Uterus (tissue), 4 donors: ENCODE data around the gene RCHY1. TPM values are rescaled to one million over a fixed set of nuclear protein-coding genes. Genes with fewer than 3 reads are reported as not detected.
"Not testable (repeated sequence)": the region's sequence is repeated elsewhere in the genome, so short reads cannot be mapped to it uniquely, and the experiment has no call there.

Source experiments
- DNase-seq, 2 donors: peaks; one replicate each; pipeline ENCODE4 v3.0.0-alpha.2; 2019 to 2020
- H3K27ac ChIP-seq, 2 donors: fragments of 200-600 bp; sonication (generic); 1 replicate in 1 of 2; 2 replicates in 1 of 2; pipeline ENCODE4 v1.5.1; 2016 to 2018
- H3K27me3 ChIP-seq, 2 donors: fragments of 200-600 bp; sonication (generic); one replicate each; pipeline ENCODE4 v1.5.1; 2018 to 2019; ENCODE audit warnings: control low read depth in 1 of 2
- H3K36me3 ChIP-seq, 2 donors: fragments of 200-600 bp; sonication (generic); one replicate each; pipeline ENCODE4 v1.5.1; 2019; ENCODE audit warnings: control low read depth in 1 of 2
- H3K4me1 ChIP-seq, 2 donors: fragments of 200-600 bp; sonication (generic); one replicate each; pipeline ENCODE4 v1.5.1; 2018 to 2019; ENCODE audit warnings: control low read depth in 1 of 2
- H3K4me3 ChIP-seq, 2 donors: fragments of 200-600 bp; sonication (generic); 1 replicate in 1 of 2; 2 replicates in 1 of 2; pipeline ENCODE4 v1.5.1; 2018 to 2019; ENCODE audit warnings: mild to moderate bottlenecking in 1 of 2
- H3K9me3 ChIP-seq, 2 donors: fragments of 200-600 bp; sonication (generic); one replicate each; pipeline ENCODE4 v1.5.1; 2019; ENCODE audit warnings: control low read depth in 1 of 2
- POLR2A ChIP-seq, 2 donors: fragments of 450-650 bp; IDR thresholded peaks; one replicate each; pipeline ENCODE4 v1.6.1; 2016; ENCODE audit warnings: antibody characterized with exemption in 2 of 2, mild to moderate bottlenecking in 1 of 2, moderate library complexity in 1 of 2
- intact Hi-C: fragments of 100-400 bp; cut with DNase I; formaldehyde crosslinking; loops from one replicate; pipeline ENCODE4 v1.15.1; 2023; ENCODE audit warnings: low total_unique reads
- total RNA-seq, 4 donors: library from RNA; depleted of rRNA in 3 of 4; stranded (reverse); fragments of >200 nt in 3 of 4; gene quantifications; one replicate each; pipeline versions ENCODE4 v1.1.0 to v1.2.4, GENCODE V29; 2014 to 2023
- TF ChIP-seq, protein P1 (sequence below), 4 experiments: fragments of 200-600 bp in 2 of 4; fragments of 450-650 bp in 2 of 4; sonication (generic) in 2 of 4; IDR thresholded peaks; one replicate each; pipeline ENCODE4 v1.5.1; 2016 to 2019; ENCODE audit warnings: antibody characterized with exemption in 4 of 4, mild to moderate bottlenecking in 2 of 4, moderate library complexity in 1 of 4
- donor health status: DM: yes; HTN: yes; CAD: no.

RCHY1 gene
- total RNA-seq, 4 donors from 2014 or later, result 26.8 to 64.9 (median 33.5) TPM

DNA sequence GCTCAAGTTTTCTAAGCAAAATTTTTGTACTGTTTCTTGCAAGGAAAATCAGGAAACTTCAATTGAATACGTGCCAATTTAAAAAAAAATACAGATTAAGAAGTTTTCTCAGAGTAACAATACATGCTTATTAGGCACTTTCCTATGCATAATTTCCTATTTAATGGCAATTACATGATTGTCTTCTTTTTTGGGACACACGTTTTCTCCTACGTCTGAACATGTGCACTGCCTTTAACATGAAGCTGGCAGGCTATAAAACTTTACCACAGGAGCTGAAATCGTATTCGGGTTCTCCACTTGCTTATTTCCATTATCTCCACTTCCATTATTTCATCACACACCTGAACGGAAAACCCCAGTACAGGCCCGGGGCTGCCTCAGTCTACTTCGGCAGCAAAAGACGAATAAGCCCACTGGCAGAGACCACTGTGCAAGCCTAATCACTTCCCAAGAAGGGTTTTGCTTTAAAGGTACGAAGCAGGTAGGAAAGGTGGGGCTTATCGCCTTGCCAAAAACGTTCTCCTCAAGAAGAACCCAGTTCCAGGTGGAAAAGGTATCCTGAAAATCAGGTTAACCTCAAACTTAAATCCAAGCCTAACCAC lies 575 bp downstream of the RCHY1 start:
- Histone ChIP-seq H3K4me3 (peak overlapping the region; percentile 70 to 96), H3K36me3 (no peaks in the 10 kb centered on the region), H3K27ac (peak overlapping the region; percentile 89 to 95), H3K9me3 (no peaks in the 10 kb centered on the region), H3K27me3 (no peaks in the 10 kb centered on the region), H3K4me1 (peaks cover 0 to 8% of the 10 kb centered on the region in 2 donors)
- peak in 1 of 2 donors; percentile 14 for DNase-seq
- intact Hi-C loops, result no loop called here
- TF ChIP-seq, protein P1, sequence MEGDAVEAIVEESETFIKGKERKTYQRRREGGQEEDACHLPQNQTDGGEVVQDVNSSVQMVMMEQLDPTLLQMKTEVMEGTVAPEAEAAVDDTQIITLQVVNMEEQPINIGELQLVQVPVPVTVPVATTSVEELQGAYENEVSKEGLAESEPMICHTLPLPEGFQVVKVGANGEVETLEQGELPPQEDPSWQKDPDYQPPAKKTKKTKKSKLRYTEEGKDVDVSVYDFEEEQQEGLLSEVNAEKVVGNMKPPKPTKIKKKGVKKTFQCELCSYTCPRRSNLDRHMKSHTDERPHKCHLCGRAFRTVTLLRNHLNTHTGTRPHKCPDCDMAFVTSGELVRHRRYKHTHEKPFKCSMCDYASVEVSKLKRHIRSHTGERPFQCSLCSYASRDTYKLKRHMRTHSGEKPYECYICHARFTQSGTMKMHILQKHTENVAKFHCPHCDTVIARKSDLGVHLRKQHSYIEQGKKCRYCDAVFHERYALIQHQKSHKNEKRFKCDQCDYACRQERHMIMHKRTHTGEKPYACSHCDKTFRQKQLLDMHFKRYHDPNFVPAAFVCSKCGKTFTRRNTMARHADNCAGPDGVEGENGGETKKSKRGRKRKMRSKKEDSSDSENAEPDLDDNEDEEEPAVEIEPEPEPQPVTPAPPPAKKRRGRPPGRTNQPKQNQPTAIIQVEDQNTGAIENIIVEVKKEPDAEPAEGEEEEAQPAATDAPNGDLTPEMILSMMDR (IDR thresholded peaks at IDR 0.05), result no peak
- TF ChIP-seq POLR2A (IDR thresholded peaks at IDR 0.05), result no peak

DNA sequence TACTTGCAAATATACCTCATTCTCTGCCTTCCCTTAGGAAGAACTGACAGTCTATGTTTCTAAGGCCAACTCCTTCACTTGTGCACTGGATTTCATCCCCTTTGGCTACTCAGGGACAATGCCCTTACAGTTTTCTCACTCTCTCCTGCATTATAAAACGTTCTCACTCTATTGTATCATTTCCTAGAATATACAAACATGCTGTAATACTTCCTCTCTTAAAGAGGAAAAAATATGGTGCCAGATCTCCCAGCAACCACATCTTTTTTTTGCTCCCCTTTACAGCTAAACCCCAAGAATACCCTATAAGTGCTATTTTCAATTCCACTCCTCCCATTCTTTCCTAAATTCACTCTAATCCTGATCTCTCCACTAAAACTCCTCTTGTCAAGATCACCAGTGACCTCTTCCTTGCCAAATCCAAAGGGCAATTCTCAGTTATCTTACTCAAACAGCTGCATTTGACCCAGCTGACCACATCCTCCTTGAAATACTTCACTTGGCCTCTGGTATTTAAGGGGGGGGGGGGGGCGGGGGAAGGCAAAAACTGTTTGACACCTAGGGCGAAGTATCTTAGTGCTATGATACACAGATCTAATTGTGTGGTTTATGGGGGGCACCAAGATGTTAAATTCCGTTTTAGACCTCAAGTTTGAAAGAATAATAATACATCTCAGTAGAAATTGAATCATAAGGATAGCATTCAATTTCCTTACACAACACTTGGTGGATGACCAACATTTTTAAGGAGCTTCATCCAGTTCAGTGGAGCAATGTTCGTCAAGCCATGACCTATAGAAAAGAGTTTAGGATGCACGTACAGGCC lies 1.6 kb downstream of the RCHY1 start:
- Histone ChIP-seq H3K4me1 (peaks cover 0 to 8% of the 10 kb centered on the region in 2 donors), H3K36me3 (no peaks in the 10 kb centered on the region), H3K27ac (peak overlapping the region; percentile 89 to 95), H3K27me3 (no peaks in the 10 kb centered on the region), H3K4me3 (peak overlapping the region; percentile 70 to 96), H3K9me3 (no peaks in the 10 kb centered on the region)
- intact Hi-C loops, result no loop called here
- TF ChIP-seq POLR2A (IDR thresholded peaks at IDR 0.05), result no peak
- TF ChIP-seq, protein P1 (IDR thresholded peaks at IDR 0.05), result no peak
- no peak for DNase-seq

DNA sequence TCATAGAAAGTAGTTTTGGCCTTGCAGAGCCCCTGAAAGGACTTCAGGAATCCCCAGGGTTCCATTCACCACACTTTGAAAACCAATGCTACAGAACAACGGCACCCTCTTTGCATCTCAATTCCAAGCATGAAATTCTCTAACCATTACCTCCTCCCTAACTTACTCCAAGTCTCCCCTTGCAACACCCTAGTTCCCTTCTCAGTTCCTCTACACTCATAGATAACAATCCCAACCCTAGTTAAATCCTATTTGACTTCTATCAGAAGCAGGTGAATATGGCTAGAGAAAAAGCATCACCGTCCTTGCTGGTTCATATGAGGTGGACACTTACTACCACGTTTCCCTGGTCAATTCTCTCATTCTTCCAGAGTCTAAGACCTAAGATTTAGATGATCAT lies 2.4 kb downstream of the RCHY1 start:
- TF ChIP-seq, protein P1 (IDR thresholded peaks at IDR 0.05), result no peak
- no peak for TF ChIP-seq POLR2A (IDR thresholded peaks at IDR 0.05)
- Histone ChIP-seq H3K27ac (no peak overlapping the region), H3K9me3 (no peaks in the 10 kb centered on the region), H3K4me3 (no peak overlapping the region), H3K36me3 (no peaks in the 10 kb centered on the region), H3K27me3 (no peaks in the 10 kb centered on the region), H3K4me1 (peaks cover 0 to 8% of the 10 kb centered on the region in 2 donors)
- DNase-seq, result no peak
- intact Hi-C loops, result no loop called here

DNA sequence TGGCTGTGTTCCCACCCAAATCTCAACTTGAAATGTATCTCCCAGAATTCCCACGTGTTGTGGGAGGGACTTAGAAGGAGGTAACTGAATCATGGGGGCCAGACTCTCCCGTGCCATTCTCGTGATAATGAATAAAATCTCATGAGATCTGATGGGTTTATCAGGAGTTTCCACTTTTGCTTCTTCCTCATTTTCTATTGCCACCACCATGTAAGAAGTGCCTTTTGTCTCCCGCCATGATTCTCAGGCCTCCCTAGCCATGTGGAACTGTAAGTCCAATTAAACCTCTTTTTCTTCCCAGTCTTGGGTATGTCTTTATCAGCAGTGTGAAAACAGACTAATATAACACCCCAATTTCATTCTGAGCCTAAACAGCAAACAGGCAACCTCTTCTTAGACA lies 4.6 kb downstream of the RCHY1 start:
- H3K4me1 ChIP-seq, H3K27me3 ChIP-seq, H3K4me3 ChIP-seq, H3K36me3 ChIP-seq, H3K27ac ChIP-seq, DNase-seq, intact Hi-C loops, H3K9me3 ChIP-seq: not testable (repeated sequence)

DNA sequence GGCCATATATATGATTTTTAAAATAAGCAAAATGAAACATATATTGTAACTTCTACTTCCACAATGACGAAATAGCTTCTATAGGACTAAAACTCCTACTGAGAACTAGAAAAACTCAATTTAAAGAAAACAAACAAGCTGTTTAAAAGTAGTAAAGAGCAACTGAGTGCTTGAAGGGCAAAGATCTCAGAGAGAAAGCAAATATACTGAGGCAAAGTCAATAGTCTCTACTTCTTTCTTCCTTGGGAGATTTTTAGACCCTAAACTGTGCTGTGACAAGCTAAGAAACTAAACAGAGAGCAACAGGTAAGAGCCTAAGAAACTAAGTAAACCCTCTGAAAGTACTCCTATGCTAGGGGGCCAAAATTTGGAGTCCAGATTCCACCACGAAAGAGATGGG lies 8.6 kb downstream of the RCHY1 start:
- H3K27me3 ChIP-seq, result no peaks in the 10 kb centered on the region
- H3K9me3 ChIP-seq, result no peaks in the 10 kb centered on the region
- H3K36me3 ChIP-seq, result no peaks in the 10 kb centered on the region
- TF ChIP-seq POLR2A (IDR thresholded peaks at IDR 0.05), result no peak
- TF ChIP-seq, protein P1 (IDR thresholded peaks at IDR 0.05), result no peak
- no peak overlapping the region for H3K4me3 ChIP-seq
- intact Hi-C loops, result no loop called here
- H3K27ac ChIP-seq, result no peak overlapping the region
- DNase-seq, result no peak
- H3K4me1 ChIP-seq, result no peaks in the 10 kb centered on the region
